Sigmoid colon (tissue), 4 donors: Measurements from ENCODE around the gene TOP1.

Experiments used
- EP300 ChIP-seq, 4 donors: sonication (generic); formaldehyde crosslinking; IDR thresholded peaks; one replicate each; pipeline ENCODE4 v1.6.1; 2017; ENCODE audit warnings: antibody characterized with exemption in 4 of 4
- POLR2A ChIP-seq, 2 donors: fragments of 450-650 bp; IDR thresholded peaks; one replicate each; pipeline ENCODE4 v1.6.1; 2016; ENCODE audit warnings: antibody characterized with exemption in 2 of 2, mild to moderate bottlenecking in 2 of 2, moderate library complexity in 2 of 2
- POLR2AphosphoS5 ChIP-seq, 4 donors: sonication (generic); formaldehyde crosslinking; IDR thresholded peaks; one replicate each; pipeline ENCODE4 v1.6.1; 2017; ENCODE audit warnings: antibody characterized with exemption in 4 of 4
- TF ChIP-seq, protein P1 (sequence below), 4 experiments: fragments of 450-650 bp in 3 of 4; fragments of 200-600 bp in 1 of 4; IDR thresholded peaks; one replicate each; pipeline ENCODE4 v1.5.1; 2016 to 2019; ENCODE audit warnings: antibody characterized with exemption in 4 of 4, mild to moderate bottlenecking in 3 of 4, moderate library complexity in 2 of 4

GRCh38 chr20:41007481-41007880, 21.1 kb upstream of the TOP1 start:
- TF ChIP-seq, protein P1, sequence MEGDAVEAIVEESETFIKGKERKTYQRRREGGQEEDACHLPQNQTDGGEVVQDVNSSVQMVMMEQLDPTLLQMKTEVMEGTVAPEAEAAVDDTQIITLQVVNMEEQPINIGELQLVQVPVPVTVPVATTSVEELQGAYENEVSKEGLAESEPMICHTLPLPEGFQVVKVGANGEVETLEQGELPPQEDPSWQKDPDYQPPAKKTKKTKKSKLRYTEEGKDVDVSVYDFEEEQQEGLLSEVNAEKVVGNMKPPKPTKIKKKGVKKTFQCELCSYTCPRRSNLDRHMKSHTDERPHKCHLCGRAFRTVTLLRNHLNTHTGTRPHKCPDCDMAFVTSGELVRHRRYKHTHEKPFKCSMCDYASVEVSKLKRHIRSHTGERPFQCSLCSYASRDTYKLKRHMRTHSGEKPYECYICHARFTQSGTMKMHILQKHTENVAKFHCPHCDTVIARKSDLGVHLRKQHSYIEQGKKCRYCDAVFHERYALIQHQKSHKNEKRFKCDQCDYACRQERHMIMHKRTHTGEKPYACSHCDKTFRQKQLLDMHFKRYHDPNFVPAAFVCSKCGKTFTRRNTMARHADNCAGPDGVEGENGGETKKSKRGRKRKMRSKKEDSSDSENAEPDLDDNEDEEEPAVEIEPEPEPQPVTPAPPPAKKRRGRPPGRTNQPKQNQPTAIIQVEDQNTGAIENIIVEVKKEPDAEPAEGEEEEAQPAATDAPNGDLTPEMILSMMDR (IDR thresholded peaks at IDR 0.05) = no peak
- TF ChIP-seq POLR2AphosphoS5 (IDR thresholded peaks at IDR 0.05) (no peak), POLR2A (IDR thresholded peaks at IDR 0.05) (no peak), EP300 (IDR thresholded peaks at IDR 0.05) (no peak)
